ENCODE measurements around the gene DAB2. TPM values are rescaled to one million over a fixed set of nuclear protein-coding genes. Genes with fewer than 3 reads are reported as not detected.

The DAB2 gene
- 10 to 100 TPM; 14.2 to 64.7 (median 26.6) TPM for total RNA-seq
- polyA plus RNA-seq = 10 to 100 TPM in 1 of 2 donors, 1 to 10 TPM in 1; 6.5 to 15.4 TPM
- long read RNA-seq, donor 1, full-length matches to known transcripts = 6 of 20 reads
- long read RNA-seq, donor 1, partial matches to known transcripts = 13 of 20 reads
- long read RNA-seq, donor 1, other reads (novel, unspliced or antisense) = 1 of 20 reads
- long read RNA-seq, donor 2, full-length matches to known transcripts = 5 of 22 reads
- long read RNA-seq, donor 2, partial matches to known transcripts = 15 of 22 reads
- long read RNA-seq, donor 2, other reads (novel, unspliced or antisense) = 2 of 22 reads
- long read RNA-seq, donor 3, full-length matches to known transcripts = 24 of 59 reads
- long read RNA-seq, donor 3, partial matches to known transcripts = 28 of 59 reads
- long read RNA-seq, donor 3, other reads (novel, unspliced or antisense) = 7 of 59 reads

DNA sequence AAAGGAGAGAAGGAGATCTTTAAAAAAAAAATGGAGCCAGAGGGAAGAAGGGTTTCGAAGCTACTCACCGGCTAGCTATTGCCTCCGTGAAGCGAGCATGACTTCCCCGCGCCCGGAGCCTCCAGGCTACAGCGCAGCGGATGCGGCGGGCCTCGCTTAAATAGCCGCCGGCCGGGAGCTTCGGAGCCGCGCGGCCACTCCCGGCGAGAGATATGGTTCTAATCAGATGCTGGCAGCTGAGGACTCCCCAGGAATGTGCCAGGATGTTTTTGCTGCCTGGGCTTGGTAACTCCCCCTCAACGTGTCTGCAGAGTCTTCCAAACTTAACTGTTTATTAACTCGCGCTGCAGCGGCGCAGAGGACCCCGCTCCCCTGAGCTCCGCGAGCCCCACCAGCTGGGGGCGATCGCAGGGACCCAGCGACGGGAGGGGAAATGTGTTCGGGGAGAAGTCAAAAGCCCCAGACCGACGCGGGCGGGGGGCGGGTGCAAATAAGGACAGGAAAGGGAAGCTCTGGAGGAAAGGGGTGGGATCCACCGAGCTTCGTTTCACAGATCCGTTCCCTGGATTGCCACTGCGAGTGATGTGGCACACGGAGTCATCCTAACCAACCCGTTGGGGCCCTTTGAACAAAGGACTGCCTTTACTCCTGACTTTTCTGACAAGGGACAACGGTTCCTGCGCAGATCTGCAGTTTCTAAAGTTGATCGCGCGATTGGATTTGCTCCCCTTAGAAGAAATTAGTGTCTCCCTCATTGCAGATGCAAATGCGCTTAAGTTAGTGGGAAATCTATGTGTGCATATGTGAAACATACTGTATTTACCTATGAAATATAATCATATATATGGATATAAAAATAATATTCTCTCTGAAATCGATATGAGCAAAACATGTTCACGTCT lies at the start of gene DAB2:
Gene DAB2 (minus strand): TSS at position 245 of the 902 bp plus-strand sequence. CDS start 30,660 bp downstream, outside the sequence.
- Histone ChIP-seq H3K9me3 (no peaks in the 10 kb centered on the region), H3K27ac (peak within 1 kb of the TSS; percentile 67 to 92 (median 84)), H3K36me3 (no peaks in the 10 kb centered on the region), H3K4me1 (peaks cover 0 to 62% (median 53%) of the 10 kb centered on the region in 9 donors), H3K4me3 (peak within 1 kb of the TSS; percentile 39 to 74 (median 64)), H3K27me3 (peaks cover 0 to 19% (median 0%) of the 10 kb centered on the region in 7 donors)
- ATAC-seq = peak; percentile 84 to 91 (median 86)
- intact Hi-C loops (cut with DNase I) = loop anchor here in 7 of 10 donors (1.0 to 10.0 kb wide), 7 partner anchors 48 to 122 kb away; no protein-coding TSS in a partner anchor
- DNase-seq = peak; percentile 84 to 90
- WGBS, 2 donors = 2% methylated on average over 53 of the region's 53 CpGs
- TF ChIP-seq, protein P1, sequence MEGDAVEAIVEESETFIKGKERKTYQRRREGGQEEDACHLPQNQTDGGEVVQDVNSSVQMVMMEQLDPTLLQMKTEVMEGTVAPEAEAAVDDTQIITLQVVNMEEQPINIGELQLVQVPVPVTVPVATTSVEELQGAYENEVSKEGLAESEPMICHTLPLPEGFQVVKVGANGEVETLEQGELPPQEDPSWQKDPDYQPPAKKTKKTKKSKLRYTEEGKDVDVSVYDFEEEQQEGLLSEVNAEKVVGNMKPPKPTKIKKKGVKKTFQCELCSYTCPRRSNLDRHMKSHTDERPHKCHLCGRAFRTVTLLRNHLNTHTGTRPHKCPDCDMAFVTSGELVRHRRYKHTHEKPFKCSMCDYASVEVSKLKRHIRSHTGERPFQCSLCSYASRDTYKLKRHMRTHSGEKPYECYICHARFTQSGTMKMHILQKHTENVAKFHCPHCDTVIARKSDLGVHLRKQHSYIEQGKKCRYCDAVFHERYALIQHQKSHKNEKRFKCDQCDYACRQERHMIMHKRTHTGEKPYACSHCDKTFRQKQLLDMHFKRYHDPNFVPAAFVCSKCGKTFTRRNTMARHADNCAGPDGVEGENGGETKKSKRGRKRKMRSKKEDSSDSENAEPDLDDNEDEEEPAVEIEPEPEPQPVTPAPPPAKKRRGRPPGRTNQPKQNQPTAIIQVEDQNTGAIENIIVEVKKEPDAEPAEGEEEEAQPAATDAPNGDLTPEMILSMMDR (IDR thresholded peaks at IDR 0.05) = peak in 8 of 9 donors; percentile 35 to 84 (median 64)

DNA sequence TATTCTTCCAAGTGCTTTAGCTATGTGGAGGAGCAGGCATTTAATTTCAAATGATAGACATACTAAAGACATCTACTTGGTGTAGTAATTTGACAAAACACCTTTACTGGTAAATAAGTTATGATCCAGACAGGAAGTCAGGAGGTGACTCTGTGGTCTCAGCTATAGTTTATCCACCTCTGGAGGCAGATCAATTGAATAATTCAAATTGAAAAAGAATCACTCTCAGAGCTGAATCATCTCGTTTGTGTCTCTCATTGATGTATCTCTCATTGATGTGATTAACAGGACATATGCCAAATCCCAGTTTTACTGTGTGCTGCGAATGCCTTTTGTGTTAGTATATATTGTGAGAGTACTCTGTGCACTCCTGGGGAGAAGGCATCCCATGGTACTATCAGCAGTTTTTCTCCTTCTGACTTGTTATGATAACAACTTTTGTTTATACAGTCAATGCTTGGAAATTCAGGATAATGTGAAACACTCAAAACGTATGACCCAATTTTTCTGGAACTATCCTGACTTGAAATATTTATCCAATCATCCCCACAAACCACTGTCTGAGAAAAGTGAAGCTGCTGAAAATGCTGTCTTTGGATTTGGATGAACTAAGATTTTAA lies 48.5 kb upstream of the DAB2 start:
- DNase-seq (no peak), ATAC-seq (no peak)
- TF ChIP-seq, protein P1 (IDR thresholded peaks at IDR 0.05) = no peak
- no peaks in the 10 kb centered on the region for H3K9me3 ChIP-seq
- intact Hi-C loops (cut with DNase I) = no loop called here
- peaks cover 0 to 52% (median 0%) of the 10 kb centered on the region in 9 donors for H3K4me1 ChIP-seq
- H3K27ac ChIP-seq = no peak overlapping the region
- whole genome bisulfite sequencing, 2 donors = 65 to 77% methylated on average over 3 of the region's 3 CpGs
- H3K36me3 ChIP-seq = no peaks in the 10 kb centered on the region
- no peak overlapping the region for H3K4me3 ChIP-seq
- H3K27me3 ChIP-seq = no peaks in the 10 kb centered on the region

DNA sequence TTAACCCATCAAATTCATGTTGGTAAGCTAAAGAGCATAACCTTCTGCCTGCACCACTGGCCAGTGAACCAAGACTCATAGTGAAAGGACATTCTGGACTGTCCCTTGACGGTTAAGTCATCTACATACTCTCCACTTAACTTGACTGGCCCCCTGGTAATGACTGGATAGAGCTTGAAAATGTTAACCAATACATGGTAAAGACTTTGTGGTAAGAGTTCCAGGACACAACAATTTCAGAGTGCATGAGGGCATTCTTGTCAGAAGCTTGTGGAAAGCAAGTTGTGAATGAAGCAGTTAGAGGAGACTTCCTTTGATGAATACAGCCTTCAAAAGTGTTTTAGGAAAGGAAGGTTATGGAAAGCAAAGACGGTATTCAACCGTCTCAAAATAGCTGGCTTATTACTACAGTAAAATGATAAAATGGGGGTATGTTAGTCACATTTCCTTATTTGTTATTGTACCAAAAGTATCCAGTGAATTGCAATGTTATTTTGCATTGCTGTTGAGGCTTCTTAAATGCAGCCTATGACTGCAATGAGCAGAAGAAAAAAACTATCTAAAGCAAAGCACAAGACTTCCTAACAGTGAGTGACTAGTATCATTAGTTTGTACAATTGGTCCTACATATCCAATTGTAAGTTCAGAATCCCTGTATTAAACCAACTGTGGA lies 47.2 kb upstream of the DAB2 start:
- peaks cover 0 to 64% (median 0%) of the 10 kb centered on the region in 9 donors for H3K4me1 ChIP-seq
- ATAC-seq (no peak), DNase-seq (no peak)
- H3K4me3 ChIP-seq = no peak overlapping the region
- intact Hi-C loops (cut with DNase I) = no loop called here
- 65 to 83% methylated on average over 3 of the region's 3 CpGs for WGBS, 2 donors
- TF ChIP-seq, protein P1 (IDR thresholded peaks at IDR 0.05) = no peak
- H3K9me3 ChIP-seq = no peaks in the 10 kb centered on the region
- no peak overlapping the region for H3K27ac ChIP-seq
- no peaks in the 10 kb centered on the region for H3K27me3 ChIP-seq
- H3K36me3 ChIP-seq = no peaks in the 10 kb centered on the region
